HG02840 (cell line): Measurements from ENCODE around the gene VSTM2B.

ENCODE experiments used
- ATAC-seq: cut with Tn5 transposase; IDR thresholded peaks from one replicate; pipeline ENCODE4 v1.9.1; 2021; ENCODE audit warnings: mild to moderate bottlenecking, moderate library complexity, moderate number of reproducible peaks; ENCODE audit not compliant: unreplicated experiment, low FRiP score

VSTM2B gene

DNA sequence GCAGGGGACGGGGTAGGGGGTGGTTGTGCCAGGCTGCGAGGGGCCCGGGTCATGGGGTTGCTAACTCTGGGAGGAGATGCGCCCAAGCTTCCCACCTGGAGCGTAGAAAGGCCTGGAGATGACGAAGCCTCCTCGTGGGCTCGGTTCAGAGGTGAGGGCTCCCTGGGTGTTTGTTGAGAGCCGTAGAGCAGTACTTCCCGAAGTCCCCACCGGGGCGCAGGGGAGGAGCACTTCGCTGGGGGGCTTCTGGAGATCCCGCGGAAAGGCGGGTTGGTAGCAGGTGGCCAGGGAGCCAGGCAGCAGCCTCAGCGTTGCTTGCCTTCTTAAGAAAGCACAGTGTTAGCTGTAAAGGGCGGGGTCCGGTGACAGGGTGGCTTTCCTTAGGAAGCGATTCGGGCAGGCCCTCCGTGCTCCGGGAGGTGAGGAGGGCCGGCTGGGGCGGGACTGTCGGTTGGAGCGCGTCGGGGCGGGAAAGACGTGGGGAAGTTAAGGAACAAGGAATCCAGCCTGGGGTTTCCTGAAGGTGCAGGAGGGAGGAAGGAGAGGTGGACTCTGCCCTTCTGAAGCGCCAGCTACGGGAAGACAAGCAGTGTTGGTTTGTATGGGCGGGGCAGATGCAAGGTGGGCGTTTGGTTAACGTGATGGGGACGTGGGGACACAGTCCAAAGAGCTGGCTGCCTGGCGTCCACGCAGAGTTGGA, 3.3 kb downstream of the VSTM2B start:
- no peak for ATAC-seq

DNA sequence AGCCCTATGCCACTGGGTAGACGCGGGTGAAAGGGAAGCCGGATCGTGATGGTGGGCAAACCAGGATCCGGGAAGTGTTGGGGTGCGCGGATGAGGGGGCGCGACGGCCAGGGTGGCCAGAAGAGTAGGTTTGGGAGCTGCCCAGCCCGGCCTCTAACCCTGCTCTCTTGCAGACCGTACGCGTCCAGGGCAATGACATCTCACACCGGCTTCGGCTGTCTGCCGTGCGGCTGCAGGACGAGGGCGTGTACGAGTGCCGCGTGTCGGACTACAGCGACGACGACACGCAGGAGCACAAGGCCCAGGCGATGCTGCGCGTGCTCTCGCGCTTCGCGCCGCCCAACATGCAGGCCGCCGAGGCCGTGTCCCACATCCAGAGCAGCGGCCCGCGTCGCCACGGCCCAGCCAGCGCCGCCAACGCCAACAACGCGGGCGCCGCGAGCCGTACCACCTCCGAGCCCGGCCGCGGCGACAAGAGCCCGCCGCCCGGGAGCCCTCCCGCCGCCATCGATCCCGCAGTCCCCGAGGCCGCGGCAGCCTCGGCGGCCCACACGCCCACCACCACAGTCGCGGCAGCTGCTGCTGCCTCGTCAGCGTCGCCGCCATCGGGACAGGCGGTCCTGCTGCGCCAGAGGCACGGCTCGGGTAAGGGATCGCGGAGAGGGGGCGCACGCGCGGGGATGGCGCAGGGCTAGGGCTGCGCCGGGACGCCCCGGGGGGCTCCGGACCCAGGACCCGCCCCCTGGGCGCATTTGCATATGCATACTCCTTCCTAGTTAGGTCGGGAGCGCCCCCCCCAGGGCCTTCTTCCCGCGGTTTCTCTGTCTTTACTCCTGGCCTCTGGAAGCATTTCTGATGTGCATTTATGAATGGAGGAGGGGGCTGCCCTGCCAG, 4.1 kb downstream of the VSTM2B start:
- ATAC-seq: no peak

DNA sequence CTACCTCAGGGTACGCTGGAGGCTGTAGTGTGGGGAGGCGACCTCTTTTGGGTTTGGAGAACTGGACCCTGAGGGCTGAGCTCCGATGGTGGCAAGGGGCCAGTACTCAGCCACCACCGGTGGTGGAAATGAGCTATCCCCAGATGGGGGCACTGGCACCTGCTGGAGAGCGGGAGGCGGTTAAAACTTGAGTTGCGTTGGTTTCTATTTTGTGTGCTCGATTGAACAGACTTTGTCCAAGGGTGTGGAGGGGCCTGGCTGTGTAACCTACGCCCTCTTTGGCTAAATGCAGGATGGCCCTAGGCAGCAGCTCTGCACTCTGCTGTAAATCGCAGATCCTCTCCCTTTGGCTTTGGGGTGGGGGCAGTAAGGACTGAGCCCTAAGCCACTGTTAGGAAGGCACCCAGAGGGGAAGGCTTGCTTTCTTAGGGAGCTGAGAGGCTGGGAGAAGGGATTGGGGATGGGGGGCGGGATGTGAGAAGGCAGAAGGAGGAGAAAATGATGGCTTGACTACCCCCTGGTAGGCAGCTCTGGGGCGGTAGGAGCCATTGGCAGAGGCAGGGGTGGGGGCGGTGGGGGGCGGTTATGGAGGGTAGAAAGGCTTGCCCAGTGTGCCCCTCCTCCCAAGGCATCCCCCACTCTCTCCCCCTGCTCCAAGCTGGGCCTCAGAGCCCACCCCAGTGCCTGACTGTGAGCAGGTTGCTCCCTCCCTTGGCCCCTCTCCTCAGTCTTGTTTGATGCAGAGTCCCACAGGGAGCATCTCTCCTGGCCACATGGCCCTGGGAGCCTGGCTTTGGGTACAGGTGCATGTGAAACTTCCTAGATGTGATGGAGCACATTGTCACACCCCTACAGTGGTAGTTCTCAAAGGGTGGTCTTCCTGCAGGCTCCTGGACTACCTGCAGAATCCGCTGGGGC, 5.0 kb downstream of the VSTM2B start:
- ATAC-seq: no peak

DNA sequence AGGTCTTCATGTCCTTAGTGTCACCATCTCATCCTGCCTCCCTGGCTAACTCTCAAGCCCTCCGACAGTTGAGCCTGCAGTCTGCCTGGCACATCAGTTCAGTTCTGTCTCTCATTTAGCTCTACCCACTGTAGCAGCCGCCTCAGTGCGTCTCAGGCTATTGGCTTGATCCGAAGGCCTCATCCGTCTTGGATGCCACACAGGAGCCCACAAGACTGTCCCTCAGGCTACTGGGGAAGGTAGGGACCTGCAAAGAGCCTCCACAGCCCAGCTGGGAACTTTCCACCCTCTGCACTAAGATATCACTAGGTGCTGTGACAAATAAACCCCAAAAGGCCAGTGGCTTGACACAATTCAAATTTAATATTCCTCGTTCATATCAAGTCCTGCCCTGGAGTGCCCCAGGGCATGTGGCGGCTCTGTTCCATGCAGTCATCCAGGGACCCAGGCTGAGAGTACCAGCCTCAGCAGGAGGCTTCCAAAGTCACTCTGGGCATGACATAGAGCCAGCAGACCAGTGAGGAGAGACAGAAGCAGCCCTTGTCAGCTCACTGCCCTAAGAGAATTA, 5.7 kb downstream of the VSTM2B start:
- no peak for ATAC-seq

DNA sequence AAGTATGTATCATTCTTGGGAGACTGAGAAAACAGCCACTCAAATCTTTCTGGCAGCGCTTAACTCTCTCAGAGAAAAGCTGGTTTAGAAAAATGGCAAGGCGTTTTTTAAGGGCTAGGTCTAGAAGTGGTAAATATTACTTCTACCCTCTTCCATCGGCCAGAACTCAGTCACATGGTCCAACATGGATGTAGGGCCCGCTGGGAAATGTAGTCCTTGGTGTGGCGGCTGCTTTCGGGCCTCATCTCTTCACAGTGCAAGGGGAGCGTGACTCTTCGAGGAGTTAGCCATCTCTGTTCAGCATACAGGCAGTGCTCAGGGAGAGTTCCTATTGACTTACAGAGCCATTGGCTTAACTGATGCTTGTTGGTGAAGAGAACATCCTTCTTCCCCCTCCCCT, 6.3 kb downstream of the VSTM2B start:
- ATAC-seq: no peak

DNA sequence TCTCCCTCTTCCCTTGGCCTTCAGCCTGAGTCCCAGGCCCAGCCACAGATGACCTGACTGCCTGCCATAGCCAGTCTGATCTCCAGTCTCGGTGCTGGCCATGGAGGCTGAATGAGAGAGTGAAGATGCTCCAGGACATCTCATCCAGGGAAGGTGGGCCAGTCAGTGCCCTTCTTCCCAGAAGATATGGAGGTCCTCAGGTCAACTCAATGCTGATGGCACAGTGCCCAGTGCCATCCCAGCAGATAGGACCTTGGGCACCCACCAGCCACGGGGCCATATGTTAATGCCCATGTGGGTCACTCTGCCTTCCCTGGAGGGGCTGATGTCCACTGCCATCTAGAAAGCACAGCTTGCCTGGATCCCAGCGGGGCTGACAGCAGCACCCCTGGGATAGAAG, 7.2 kb downstream of the VSTM2B start:
- no peak for ATAC-seq

DNA sequence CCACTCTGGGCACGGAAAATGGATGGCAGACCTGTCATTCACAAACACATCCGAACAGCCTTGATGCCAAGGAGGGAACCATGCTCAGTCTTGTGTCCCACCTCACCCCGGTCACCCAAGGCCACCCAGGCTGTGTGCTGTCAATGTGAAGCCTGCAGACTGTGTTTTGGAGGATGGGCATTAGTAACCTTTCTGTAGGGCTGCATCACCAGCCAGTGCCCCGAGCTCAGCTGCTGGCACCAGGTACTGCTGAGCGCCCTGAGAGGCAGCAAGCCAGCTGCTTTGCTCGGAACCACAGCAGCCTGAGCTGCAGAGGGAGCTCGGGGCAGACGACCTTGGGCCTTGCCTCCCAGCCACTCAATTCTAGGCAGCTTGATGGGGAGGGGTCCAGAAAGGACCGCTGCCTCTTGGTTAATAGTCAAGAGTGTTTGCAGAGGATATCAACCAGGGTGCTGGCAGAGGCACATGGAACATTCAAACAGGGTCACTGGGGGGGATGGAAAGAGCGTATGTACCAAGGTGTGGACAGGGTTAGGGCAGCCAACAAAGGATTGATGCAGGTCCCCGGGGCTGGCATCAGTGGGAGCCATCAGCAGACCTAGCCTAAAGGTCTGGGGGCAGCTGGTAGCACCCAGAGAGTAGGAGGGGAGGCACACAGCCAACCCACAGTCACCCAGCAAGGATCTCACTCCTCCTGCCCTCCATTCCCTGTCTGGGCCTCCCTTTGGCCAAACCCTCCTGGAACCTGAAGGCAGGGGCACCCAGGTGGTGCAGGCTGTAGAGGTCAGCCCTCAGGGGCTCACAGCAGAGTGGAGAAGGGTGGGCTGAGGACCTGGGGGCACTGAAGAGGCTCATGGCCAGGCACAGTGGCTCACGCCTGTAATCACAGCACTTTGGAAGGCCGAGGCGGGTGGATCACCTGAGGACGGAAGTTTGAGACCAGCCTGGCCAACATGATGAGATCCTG, 8.1 kb downstream of the VSTM2B start:
- ATAC-seq: no peak

DNA sequence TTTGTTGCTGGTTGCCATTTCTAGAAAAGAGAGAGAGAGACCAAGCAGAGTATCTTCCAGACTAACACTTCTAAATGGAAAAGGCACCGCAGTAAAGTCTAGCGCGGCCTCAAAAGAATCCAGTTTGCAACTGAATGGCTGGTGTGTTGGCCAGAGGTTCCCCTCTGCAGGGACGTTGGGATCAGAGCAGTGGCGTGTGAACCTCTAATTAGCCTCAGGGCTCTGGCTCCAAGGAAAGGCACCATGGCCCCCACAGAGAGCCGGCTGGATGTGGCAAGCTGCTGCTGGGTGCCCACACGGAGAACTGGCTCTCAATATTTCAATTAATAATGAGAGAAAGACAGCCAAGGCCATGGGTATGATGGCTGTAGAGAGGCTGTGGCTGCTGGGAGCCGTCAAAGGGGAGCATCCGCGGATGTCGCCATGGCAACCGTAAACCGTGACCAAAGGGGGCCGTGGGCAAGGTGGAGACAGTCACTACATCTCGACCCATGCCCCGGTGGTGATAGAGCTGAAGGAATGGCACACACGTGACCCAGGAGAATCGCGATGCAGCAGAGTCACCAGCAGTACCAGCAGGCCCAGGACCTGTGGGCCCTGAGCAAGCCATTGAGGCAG, 9.5 kb downstream of the VSTM2B start:
- no peak for ATAC-seq

DNA sequence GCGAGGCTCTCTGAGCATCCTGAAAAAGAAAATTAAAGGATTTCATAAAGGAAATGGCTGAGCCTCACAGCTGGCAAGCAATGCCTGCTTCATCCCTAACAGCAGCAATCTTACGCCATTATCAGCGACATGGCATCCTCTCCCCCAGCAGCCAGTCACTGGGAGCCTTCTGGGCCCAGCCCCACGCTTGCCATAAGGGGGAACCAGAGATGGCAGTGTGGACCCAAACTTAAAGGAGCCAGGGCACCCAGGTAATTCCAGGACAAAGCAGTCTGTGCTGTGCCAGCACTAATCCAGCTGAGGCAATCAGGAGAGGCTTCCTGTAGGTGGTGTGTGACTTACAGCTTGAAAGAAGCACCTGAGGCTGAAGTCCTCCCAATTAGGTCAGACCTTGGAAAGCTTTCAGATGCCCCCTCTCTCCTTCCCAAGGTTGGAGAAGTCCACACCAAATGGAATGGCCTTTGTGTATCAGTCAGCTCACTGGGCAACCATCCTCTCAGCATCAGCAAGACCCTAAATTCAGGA, 10.3 kb downstream of the VSTM2B start:
- no peak for ATAC-seq

DNA sequence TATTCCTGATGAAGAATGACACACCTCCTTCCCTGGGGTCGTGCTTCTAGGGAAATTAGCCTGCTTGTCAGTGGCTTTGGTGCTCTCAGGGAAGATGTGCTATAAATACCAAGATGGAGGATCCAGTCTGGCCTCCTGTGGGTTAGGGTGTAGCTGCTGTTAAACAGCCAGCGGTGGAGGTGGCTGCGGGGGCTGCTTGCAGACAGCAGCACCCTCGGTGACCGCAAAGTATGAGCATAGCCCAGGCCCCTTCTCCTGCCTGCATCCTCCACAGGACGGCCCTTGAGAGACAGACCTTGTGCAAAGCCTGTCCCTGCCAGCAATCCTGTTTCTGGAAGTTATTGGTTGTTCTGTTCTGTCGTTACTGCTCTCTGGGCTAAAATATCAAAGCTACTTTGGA, 11.4 kb downstream of the VSTM2B start:
- no peak for ATAC-seq

DNA sequence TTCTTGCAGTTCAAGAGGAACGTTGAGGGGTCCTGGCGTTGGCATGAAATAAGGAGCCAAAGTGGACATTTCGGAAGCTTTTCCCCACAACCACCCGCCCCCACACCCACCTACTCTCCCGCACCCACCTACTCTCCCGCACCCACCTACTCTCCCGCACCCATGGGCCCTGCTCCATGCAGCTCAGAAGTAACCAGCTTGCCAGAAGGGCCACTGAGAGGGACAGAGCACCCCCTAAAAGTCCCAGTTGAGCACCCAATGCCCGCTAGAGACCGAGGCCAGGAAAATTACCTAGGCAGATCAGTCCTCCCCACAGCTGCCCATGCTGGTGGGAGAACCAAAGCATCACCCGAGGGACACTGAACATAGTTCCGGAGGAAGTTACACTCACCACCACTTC, 11.8 kb downstream of the VSTM2B start:
- no peak for ATAC-seq

DNA sequence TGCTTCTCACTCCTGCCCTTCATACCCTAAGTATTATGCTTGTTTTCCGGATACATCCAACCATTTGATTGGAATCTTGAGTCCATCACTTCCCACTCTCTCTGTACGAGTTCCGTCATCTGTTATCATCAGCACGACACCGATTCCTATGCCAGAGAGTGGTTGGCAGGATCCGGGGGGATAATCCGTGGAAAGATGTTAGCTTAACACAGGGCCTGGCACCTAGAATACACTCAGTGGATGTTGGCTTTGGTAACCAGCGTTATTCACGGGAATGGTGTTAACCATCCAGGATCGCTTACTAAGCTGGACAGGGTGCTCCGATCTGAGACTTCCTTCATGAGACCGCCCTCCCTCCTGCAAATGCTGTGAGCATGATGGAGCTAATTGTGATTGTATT, 12.4 kb downstream of the VSTM2B start:
- no peak for ATAC-seq

DNA sequence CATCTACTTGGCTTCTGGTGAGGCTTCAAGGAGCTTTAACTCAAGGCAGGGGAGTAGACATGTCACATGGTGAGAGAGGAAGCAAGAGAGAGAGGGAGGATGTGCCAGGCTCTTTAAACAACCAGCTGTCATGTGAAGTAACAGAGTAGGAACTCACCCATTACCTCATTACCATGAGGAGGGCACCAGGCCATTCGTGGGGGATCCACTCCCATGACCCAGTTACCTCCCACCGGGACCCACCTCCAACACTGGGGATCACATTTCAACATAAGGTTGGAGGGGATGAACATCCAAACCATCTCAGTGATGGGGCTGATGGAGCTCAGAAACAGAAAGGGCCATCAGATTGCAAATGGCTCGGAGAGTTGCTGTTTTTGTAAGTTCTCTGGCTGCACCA, 12.9 kb downstream of the VSTM2B start:
- no peak for ATAC-seq

DNA sequence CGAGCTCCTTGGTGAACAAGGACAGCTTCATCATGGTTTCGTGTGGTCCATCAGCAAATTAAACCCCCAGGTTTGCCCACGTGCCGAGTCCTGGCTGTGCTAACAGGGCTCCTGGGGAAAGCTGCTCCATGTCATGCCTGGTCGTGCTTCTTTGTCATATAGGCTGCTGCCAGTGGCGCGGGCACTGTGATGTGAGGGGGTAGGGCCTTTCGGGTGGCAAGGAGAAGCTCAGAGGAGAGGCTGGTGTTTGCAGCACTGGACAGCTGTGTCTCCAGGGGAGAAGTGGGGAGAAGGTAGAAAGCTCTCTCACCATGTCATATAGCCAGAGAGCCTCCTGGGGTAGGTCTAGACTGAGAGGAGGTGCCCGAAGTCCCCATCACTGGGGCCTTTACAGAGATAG, 13.3 kb downstream of the VSTM2B start:
- no peak for ATAC-seq

DNA sequence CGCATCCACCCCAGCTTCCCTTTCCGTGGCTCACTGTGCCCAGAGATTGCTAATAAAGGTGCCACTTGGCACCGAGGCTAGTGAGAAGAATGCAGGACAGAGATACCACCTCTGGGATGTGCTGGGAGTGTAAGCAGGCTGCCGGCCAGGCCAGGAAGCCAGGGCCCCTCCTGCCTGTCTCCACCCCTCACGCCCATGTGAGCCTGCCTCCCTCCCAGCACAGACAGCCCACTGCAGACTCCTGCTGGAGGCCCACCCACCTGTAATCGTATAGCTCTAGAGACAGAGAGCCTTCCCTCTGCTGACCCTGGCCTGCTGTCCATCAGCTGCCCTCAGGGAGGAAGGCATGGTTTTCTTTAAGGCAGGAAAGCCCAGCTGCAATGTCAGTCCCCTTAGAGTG, 13.9 kb downstream of the VSTM2B start:
- no peak for ATAC-seq

DNA sequence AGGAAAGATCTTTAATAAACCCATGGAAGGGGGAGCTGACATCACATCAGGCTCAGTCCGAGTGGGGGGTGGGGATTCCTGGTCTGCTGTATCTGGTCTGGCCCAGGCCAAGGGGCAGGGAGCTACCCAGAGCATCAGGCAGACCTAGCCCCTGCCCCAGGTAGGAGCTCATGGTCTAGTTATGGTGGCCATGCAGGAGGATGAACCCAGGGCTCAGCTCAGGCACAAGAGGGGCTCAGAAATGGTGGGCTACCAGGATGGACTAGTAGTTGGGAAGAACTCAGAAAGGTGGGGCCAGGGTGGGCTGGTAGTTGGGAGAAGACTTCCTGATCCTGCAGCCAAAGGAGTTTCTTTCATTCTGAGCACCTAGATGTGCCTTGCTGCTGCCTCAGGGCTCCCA, 14.3 kb downstream of the VSTM2B start:
- no peak for ATAC-seq

DNA sequence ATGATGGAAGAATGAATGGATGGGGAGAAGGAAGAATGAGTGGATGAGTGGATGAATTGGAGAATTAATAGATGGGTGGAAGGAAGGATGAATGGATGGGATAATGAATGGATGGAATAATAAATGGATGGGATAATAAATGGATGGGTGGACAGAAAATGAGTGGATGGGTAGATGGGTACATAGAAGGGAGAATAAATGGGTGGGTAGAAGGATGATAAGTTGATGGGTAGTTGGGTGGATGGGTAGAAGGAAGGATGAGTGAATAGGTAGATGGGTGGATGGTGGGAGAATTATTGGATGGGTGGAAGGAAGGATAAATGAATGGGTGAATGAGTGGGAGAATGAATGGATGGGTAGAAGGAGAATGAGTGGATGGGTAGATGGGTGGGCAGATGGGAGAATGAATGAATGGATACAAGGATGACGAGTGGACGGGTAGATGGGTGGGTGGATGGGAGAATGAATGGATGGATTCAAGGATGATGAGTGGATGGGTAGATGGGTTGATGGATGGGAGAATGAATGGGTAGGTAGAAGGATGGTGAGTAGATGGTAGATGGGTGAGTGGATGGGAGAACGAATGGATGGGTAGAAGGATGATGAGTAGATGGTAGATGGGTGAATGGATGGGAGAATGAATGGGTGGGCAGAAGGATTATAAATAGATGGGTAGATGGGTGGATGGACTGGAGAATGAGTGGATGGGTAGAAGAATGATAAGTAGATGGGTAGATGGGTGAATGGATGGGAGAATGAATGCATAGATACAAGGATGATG, 15.9 kb downstream of the VSTM2B start:
- ATAC-seq: no peak

DNA sequence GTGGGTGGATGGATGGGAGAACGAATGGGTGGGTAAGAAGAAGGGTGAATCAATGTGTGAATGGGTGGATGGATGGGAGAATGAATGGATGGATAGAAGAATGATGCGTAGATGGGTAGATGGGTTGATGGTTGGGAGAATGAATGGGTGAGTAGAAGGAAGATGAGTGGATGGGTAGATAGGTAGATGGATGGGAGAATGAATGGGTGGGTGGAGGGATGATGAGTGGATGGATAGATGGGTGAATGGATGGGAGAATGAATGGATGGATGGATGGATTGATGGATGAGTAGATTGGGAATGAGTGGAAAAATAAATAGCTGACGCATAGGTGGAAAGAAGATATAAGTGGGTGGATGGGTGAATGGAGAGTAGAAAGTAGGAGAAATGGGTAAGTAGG, 16.5 kb downstream of the VSTM2B start:
- no peak for ATAC-seq
